GM10266 (cell line): ENCODE measurements around the gene SASH1.
A peak's percentile ranks its signal among the peaks of the same experiment; 100 is the strongest.

Experiments used
- DNase-seq: peaks from one replicate; pipeline ENCODE4 v3.0.0; 2012; ENCODE audit errors: extremely low spot score
- TF ChIP-seq, protein P1 (sequence below): IDR thresholded peaks from 2 replicates; pipeline ENCODE4 v1.5.1; 2012; ENCODE audit warnings: mild to moderate bottlenecking, low read depth; ENCODE audit not compliant: control insufficient read depth, insufficient read depth; ENCODE audit errors: missing control alignments

SASH1 gene

GRCh38 chr6:148509800-148510581, 167.4 kb downstream of the SASH1 start:
- TF ChIP-seq, protein P1, sequence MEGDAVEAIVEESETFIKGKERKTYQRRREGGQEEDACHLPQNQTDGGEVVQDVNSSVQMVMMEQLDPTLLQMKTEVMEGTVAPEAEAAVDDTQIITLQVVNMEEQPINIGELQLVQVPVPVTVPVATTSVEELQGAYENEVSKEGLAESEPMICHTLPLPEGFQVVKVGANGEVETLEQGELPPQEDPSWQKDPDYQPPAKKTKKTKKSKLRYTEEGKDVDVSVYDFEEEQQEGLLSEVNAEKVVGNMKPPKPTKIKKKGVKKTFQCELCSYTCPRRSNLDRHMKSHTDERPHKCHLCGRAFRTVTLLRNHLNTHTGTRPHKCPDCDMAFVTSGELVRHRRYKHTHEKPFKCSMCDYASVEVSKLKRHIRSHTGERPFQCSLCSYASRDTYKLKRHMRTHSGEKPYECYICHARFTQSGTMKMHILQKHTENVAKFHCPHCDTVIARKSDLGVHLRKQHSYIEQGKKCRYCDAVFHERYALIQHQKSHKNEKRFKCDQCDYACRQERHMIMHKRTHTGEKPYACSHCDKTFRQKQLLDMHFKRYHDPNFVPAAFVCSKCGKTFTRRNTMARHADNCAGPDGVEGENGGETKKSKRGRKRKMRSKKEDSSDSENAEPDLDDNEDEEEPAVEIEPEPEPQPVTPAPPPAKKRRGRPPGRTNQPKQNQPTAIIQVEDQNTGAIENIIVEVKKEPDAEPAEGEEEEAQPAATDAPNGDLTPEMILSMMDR, result no peak
- DNase-seq, result peak; percentile 45

GRCh38 chr6:148513145-148514071, 170.8 kb downstream of the SASH1 start:
- DNase-seq, result no peak
- TF ChIP-seq, protein P1, result no peak

- TF ChIP-seq, protein P1, result no peak
- DNase-seq, result no peak
These were observed 171.6 kb downstream of the SASH1 start for GRCh38 chr6:148514091-148514845.

GRCh38 chr6:148516217-148516616, 173.6 kb downstream of the SASH1 start:
- DNase-seq, result no peak
- TF ChIP-seq, protein P1, result no peak

- no peak for DNase-seq
- TF ChIP-seq, protein P1, result no peak
These were observed 174.0 kb downstream of the SASH1 start for GRCh38 chr6:148516617-148517016.

DNA sequence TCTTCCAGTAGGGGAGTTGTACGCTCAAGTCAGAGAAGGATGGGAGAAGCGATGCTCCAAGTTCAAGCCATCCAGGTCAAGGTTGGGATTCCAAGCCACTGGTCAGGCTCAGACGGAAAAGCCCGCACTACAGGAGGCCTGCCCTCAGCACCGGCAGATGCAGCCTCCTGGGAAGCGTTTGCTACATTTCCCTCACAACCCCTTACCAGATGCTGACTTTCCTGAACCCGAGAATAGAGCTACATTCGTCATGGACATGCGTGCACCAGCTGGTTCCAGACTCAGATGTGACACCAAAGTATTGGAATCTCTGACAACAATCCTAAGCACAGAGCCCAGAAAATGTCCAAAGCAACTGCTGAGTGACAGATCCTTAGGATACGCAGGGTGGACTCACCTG, 174.8 kb downstream of the SASH1 start:
- DNase-seq, result no peak
- TF ChIP-seq, protein P1, result no peak
